Smooth muscle cell (in vitro differentiated cells): Measurements from ENCODE around the gene STKLD1. TPM values are rescaled to one million over a fixed set of nuclear protein-coding genes. Genes with fewer than 3 reads are reported as not detected.

Experiments
- DNase-seq: peaks from one replicate; lab custom pipeline; 2025; ENCODE audit not compliant: unreplicated experiment; lab: John Stamatoyannopoulos, UW
- H2AFZ ChIP-seq: fragments of 200-600 bp; sonication (generic); 2 replicates; pipeline ENCODE4 v1.6.0; 2016; ENCODE audit warnings: antibody characterized with exemption, low read depth, mild to moderate bottlenecking
- H3F3A ChIP-seq: fragments of 200-600 bp; sonication (generic); 2 replicates; pipeline ENCODE4 v1.6.0; 2017; ENCODE audit warnings: antibody characterized with exemption, low read depth
- H3K27ac ChIP-seq: fragments of 200-600 bp; sonication (generic); 2 replicates; pipeline ENCODE4 v1.5.1; 2016; ENCODE audit warnings: low read depth, mild to moderate bottlenecking
- H3K27me3 ChIP-seq: fragments of 200-600 bp; sonication (generic); 2 replicates; pipeline ENCODE4 v1.6.1; 2016; ENCODE audit warnings: low read depth, mild to moderate bottlenecking
- H3K36me3 ChIP-seq: fragments of 200-600 bp; sonication (generic); 2 replicates; pipeline ENCODE4 v1.5.1; 2016; ENCODE audit warnings: low read depth
- H3K4me1 ChIP-seq: fragments of 200-600 bp; sonication (generic); 2 replicates; pipeline ENCODE4 v1.5.1; 2016; ENCODE audit warnings: low read depth
- H3K4me2 ChIP-seq: fragments of 200-600 bp; sonication (generic); 2 replicates; pipeline ENCODE4 v1.6.0; 2016; ENCODE audit warnings: mild to moderate bottlenecking
- H3K4me3 ChIP-seq: fragments of 200-600 bp; sonication (generic); 2 replicates; pipeline ENCODE4 v1.5.1; 2016; ENCODE audit warnings: mild to moderate bottlenecking
- H3K79me2 ChIP-seq: fragments of 200-600 bp; sonication (generic); 2 replicates; pipeline ENCODE4 v1.6.0; 2016; ENCODE audit warnings: low read depth, mild to moderate bottlenecking
- H3K9ac ChIP-seq: fragments of 200-600 bp; sonication (generic); 2 replicates; pipeline ENCODE4 v1.6.0; 2016; ENCODE audit warnings: low read depth
- H3K9me3 ChIP-seq: fragments of 200-600 bp; sonication (generic); replicated peaks from 2 replicates; pipeline ENCODE4 v1.5.1; 2016; ENCODE audit warnings: low read depth
- H4K20me1 ChIP-seq: fragments of 200-600 bp; sonication (generic); 2 replicates; pipeline ENCODE4 v1.6.0; 2016; ENCODE audit warnings: low read depth
- CTCF ChIP-seq: fragments of 200-600 bp; sonication (generic); IDR thresholded peaks from 2 replicates; pipeline ENCODE4 v1.5.1; 2017; ENCODE audit warnings: borderline replicate concordance, mild to moderate bottlenecking, antibody characterized with exemption; ENCODE audit not compliant: insufficient read depth, poor library complexity, severe bottlenecking
- WGBS: methylation state at CpG from one replicate; pipeline ENCODE4 v1.1.7; 2016; ENCODE audit warnings: low lambda C conversion rate; 5-methylcytosine and 5-hydroxymethylcytosine counted together
- polyA plus RNA-seq: library from polyadenylated mRNA; unstranded; fragments of >200 nt; fragmentation: Nextera tagmentation; extraction: Ambion mirVana; gene quantifications from 2 replicates; pipeline ENCODE4 v1.2.1, GENCODE V29; 2016
- total RNA-seq: library from RNA; depleted of rRNA; stranded (reverse); fragments of >200 nt; gene quantifications from 2 replicates; pipeline ENCODE4 v1.2.3, GENCODE V29; 2014

The STKLD1 gene
- total and polyA plus RNA-seq, 2 experiments from 2014 or later, result 0.90 to 2.7 TPM

- 96% methylated on average over 11 of the region's 11 CpGs for WGBS
- Histone ChIP-seq H3F3A (peaks cover 42% of the 10 kb centered on the region), H3K4me3 (no peak overlapping the region), H3K36me3 (peaks cover 17% of the 10 kb centered on the region), H3K79me2 (peaks cover 69% of the 10 kb centered on the region), H3K9ac (no peak overlapping the region), H3K9me3 (no peaks in the 10 kb centered on the region), H3K4me1 (no peaks in the 10 kb centered on the region), H3K4me2 (no peak overlapping the region), H2AFZ (no peak overlapping the region), H4K20me1 (peaks cover 100% of the 10 kb centered on the region), H3K27me3 (no peaks in the 10 kb centered on the region), H3K27ac (no peak overlapping the region)
- TF ChIP-seq CTCF, result no peak
- no peak for DNase-seq
These were observed 9.7 kb upstream of the STKLD1 start for GRCh38 chr9:133366435-133366834.

GRCh38 chr9:133367221-133367620, 8.9 kb upstream of the STKLD1 start:
- TF ChIP-seq CTCF, result no peak
- Histone ChIP-seq H3K9me3 (no peaks in the 10 kb centered on the region), H3K4me1 (peaks cover 7% of the 10 kb centered on the region), H3K27ac (no peak overlapping the region), H4K20me1 (peaks cover 100% of the 10 kb centered on the region), H3K79me2 (peaks cover 77% of the 10 kb centered on the region), H3K9ac (no peak overlapping the region), H3K36me3 (peaks cover 14% of the 10 kb centered on the region), H3K4me3 (no peak overlapping the region), H3K27me3 (no peaks in the 10 kb centered on the region), H2AFZ (no peak overlapping the region), H3K4me2 (no peak overlapping the region), H3F3A (peaks cover 35% of the 10 kb centered on the region)
- WGBS, result 96% methylated on average over 22 of the region's 22 CpGs
- no peak for DNase-seq

- H3K27ac ChIP-seq, result no peak overlapping the region
- 96% methylated on average over 10 of the region's 10 CpGs for WGBS
These were observed 8.4 kb upstream of the STKLD1 start for GRCh38 chr9:133367778-133368177.

More at GRCh38 chr9:133367778-133368177, 8.4 kb upstream of the STKLD1 start:
- no peak overlapping the region for H3K4me2 ChIP-seq
- no peaks in the 10 kb centered on the region for H3K9me3 ChIP-seq
- peaks cover 7% of the 10 kb centered on the region for H3K4me1 ChIP-seq
- H3K9ac ChIP-seq, result no peak overlapping the region
- DNase-seq, result no peak
- H3K36me3 ChIP-seq, result peaks cover 13% of the 10 kb centered on the region
- no peaks in the 10 kb centered on the region for H3K27me3 ChIP-seq
- peaks cover 35% of the 10 kb centered on the region for H3F3A ChIP-seq
- peaks cover 100% of the 10 kb centered on the region for H4K20me1 ChIP-seq
- H2AFZ ChIP-seq, result no peak overlapping the region
- no peak for TF ChIP-seq CTCF
- no peak overlapping the region for H3K4me3 ChIP-seq
- peaks cover 83% of the 10 kb centered on the region for H3K79me2 ChIP-seq
